ENCODE results near the gene ASB17.

The ASB17 gene

DNA sequence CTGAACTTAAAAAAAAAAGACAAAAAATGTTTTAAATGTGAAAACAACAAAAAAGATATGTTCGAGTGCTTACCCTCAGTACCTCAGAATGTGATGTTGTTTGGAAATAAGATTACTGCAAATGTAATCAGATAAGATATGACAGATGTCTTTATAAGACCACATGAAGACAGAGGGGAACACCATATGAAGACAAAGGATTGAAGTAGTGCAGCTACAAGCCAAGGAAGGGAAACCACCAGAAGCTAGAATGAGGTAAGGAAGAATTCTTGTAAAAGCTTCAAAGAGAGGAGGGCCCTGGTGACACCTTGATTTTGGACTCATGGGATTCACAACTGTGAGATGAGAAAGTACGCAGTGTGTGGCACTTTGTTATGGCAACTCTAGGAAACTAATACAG lies 15.4 kb downstream of the ASB17 start:
- no peaks in the 10 kb centered on the region for H3K9me3 ChIP-seq (replicated peaks; ENCODE audit: insufficient read depth, low read length)
- H3K9ac ChIP-seq (ENCODE audit: low read length) = no peak overlapping the region
- no peak overlapping the region for H3K27ac ChIP-seq (ENCODE audit: low read length)
- no peaks in the 10 kb centered on the region for H3F3A ChIP-seq (ENCODE audit: insufficient read depth, low read length)
- H3K36me3 ChIP-seq (replicated peaks; ENCODE audit: insufficient read depth, low read length) = no peaks in the 10 kb centered on the region
- no peak overlapping the region for H2AFZ ChIP-seq (ENCODE audit: low read length)
- no peaks in the 10 kb centered on the region for H4K20me1 ChIP-seq (ENCODE audit: insufficient read depth, low read length)
- no peaks in the 10 kb centered on the region for H3K79me2 ChIP-seq (ENCODE audit: low read length)
- no peaks in the 10 kb centered on the region for H3K27me3 ChIP-seq (replicated peaks; ENCODE audit: insufficient read depth, low read length)
- no peak overlapping the region for H3K4me2 ChIP-seq (ENCODE audit: low read depth, low read length)
- H3K4me1 ChIP-seq (ENCODE audit: low read length) = no peaks in the 10 kb centered on the region
- no peak for DNase-seq
- TF ChIP-seq EZH2 (optimal IDR thresholded peaks at IDR 0.05; ENCODE audit: low read depth, low read length) (no peak), EZH2phosphoT487 (IDR thresholded peaks at IDR 0.05; ENCODE audit: low read length) (no peak)
- TF ChIP-seq, protein P1, sequence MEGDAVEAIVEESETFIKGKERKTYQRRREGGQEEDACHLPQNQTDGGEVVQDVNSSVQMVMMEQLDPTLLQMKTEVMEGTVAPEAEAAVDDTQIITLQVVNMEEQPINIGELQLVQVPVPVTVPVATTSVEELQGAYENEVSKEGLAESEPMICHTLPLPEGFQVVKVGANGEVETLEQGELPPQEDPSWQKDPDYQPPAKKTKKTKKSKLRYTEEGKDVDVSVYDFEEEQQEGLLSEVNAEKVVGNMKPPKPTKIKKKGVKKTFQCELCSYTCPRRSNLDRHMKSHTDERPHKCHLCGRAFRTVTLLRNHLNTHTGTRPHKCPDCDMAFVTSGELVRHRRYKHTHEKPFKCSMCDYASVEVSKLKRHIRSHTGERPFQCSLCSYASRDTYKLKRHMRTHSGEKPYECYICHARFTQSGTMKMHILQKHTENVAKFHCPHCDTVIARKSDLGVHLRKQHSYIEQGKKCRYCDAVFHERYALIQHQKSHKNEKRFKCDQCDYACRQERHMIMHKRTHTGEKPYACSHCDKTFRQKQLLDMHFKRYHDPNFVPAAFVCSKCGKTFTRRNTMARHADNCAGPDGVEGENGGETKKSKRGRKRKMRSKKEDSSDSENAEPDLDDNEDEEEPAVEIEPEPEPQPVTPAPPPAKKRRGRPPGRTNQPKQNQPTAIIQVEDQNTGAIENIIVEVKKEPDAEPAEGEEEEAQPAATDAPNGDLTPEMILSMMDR (IDR thresholded peaks at IDR 0.05; ENCODE audit: low read length) = no peak
- H3K9me2 ChIP-seq (replicated peaks; ENCODE audit: insufficient read depth, low read length) = no peaks in the 10 kb centered on the region
- H3K4me3 ChIP-seq (ENCODE audit: low read length) = no peak overlapping the region

DNA sequence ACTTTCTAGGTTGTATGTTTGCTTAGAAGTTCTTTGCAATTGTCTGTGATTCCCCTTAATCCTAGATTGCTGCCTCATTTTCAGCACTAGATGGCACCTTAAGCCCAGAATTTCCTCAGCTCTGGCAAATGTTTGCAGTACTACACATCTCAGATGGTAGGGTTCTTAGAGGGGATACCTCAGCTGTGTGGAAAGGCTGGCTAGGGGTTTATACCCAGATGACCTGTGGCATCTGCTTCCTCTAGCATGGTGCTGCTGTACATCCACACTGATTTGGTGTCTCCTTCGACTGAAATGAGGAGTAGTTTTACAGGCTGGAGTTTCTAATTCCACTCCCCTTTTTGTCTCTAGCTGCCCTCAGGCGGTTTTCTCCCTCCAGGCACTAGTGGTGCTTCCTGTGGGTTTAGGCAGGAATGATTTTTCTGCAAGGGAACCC lies 23.5 kb downstream of the ASB17 start:
- TF ChIP-seq, protein P1 (IDR thresholded peaks at IDR 0.05; ENCODE audit: low read length) = peak; percentile 46
- TF ChIP-seq EZH2phosphoT487 (IDR thresholded peaks at IDR 0.05; ENCODE audit: low read length) = no peak
- no peaks in the 10 kb centered on the region for H3K9me2 ChIP-seq (replicated peaks; ENCODE audit: insufficient read depth, low read length)
- H3K36me3 ChIP-seq (replicated peaks; ENCODE audit: insufficient read depth, low read length) = no peaks in the 10 kb centered on the region
- peak; percentile 36 for DNase-seq
- H3K9me3 ChIP-seq (replicated peaks; ENCODE audit: insufficient read depth, low read length) = no peaks in the 10 kb centered on the region
- no peaks in the 10 kb centered on the region for H4K20me1 ChIP-seq (ENCODE audit: insufficient read depth, low read length)
- H3K27me3 ChIP-seq (replicated peaks; ENCODE audit: insufficient read depth, low read length) = no peaks in the 10 kb centered on the region
- no peaks in the 10 kb centered on the region for H3K4me1 ChIP-seq (ENCODE audit: low read length)
- no peaks in the 10 kb centered on the region for H3F3A ChIP-seq (ENCODE audit: insufficient read depth, low read length)
- no peaks in the 10 kb centered on the region for H3K79me2 ChIP-seq (ENCODE audit: low read length)
- no peak overlapping the region for H3K4me3 ChIP-seq (ENCODE audit: low read length)
- no peak overlapping the region for H2AFZ ChIP-seq (ENCODE audit: low read length)
- no peak overlapping the region for H3K4me2 ChIP-seq (ENCODE audit: low read depth, low read length)
- no peak overlapping the region for H3K27ac ChIP-seq (ENCODE audit: low read length)
- no peak overlapping the region for H3K9ac ChIP-seq (ENCODE audit: low read length)

DNA sequence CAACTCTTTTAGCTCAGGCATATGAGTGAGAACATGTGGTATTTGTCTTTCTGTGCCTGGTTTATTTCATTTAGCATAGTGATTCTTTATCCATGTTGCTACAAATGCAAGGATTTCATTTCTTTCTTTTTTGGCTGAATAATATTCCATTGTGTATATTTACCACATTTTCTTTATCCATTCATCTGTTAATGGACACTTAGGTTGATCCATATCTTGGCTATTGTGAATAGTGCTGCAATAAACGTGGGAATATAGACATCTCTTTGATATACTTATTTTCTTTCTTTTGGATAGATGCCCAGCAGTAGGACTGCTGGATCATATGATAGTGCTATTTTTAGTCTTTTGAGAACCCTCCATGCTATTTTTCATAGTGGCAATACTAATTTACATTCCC lies 30.8 kb downstream of the ASB17 start:
- H3K4me2 ChIP-seq (ENCODE audit: low read depth, low read length) = no peak overlapping the region
- H3K4me1 ChIP-seq (ENCODE audit: low read length) = no peaks in the 10 kb centered on the region
- H3F3A ChIP-seq (ENCODE audit: insufficient read depth, low read length) = no peaks in the 10 kb centered on the region
- no peaks in the 10 kb centered on the region for H3K79me2 ChIP-seq (ENCODE audit: low read length)
- no peaks in the 10 kb centered on the region for H3K9me2 ChIP-seq (replicated peaks; ENCODE audit: insufficient read depth, low read length)
- H2AFZ ChIP-seq (ENCODE audit: low read length) = no peak overlapping the region
- no peaks in the 10 kb centered on the region for H3K9me3 ChIP-seq (replicated peaks; ENCODE audit: insufficient read depth, low read length)
- no peak overlapping the region for H3K9ac ChIP-seq (ENCODE audit: low read length)
- H3K27ac ChIP-seq (ENCODE audit: low read length) = no peak overlapping the region
- TF ChIP-seq EZH2 (optimal IDR thresholded peaks at IDR 0.05; ENCODE audit: low read depth, low read length) (no peak), EZH2phosphoT487 (IDR thresholded peaks at IDR 0.05; ENCODE audit: low read length) (no peak)
- TF ChIP-seq, protein P1 (IDR thresholded peaks at IDR 0.05; ENCODE audit: low read length) = no peak
- no peak overlapping the region for H3K4me3 ChIP-seq (ENCODE audit: low read length)
- DNase-seq = no peak
- H3K27me3 ChIP-seq (replicated peaks; ENCODE audit: insufficient read depth, low read length) = no peaks in the 10 kb centered on the region
- H3K36me3 ChIP-seq (replicated peaks; ENCODE audit: insufficient read depth, low read length) = no peaks in the 10 kb centered on the region
- no peaks in the 10 kb centered on the region for H4K20me1 ChIP-seq (ENCODE audit: insufficient read depth, low read length)

All from MM.1S (cell line).